ENCODE measurements around the gene SMAD6.

Gene SMAD6

GRCh38 chr15:66753687-66754377, 51.8 kb downstream of the SMAD6 start (continued):
- TF ChIP-seq, protein P1, sequence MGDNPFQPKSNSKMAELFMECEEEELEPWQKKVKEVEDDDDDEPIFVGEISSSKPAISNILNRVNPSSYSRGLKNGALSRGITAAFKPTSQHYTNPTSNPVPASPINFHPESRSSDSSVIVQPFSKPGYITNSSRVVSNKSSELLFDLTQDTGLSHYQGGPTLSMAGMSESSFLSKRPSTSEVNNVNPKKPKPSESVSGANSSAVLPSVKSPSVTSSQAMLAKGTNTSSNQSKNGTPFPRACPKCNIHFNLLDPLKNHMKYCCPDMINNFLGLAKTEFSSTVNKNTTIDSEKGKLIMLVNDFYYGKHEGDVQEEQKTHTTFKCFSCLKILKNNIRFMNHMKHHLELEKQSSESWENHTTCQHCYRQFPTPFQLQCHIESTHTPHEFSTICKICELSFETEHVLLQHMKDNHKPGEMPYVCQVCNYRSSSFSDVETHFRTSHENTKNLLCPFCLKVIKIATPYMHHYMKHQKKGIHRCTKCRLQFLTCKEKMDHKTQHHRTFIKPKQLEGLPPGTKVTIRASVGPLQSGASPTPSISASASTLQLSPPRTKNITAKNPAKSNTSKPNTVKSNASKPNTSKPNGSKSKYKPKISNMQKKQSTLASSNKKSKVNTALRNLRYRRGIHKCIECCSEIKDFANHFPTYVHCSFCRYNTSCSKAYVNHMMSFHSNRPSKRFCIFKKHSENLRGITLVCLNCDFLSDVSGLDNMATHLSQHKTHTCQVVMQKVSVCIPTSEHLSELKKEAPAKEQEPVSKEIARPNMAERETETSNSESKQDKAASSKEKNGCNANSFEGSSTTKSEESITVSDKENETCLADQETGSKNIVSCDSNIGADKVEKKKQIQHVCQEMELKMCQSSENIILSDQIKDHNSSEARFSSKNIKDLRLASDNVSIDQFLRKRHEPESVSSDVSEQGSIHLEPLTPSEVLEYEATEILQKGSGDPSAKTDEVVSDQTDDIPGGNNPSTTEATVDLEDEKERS (tag by site-specific recombination; IDR thresholded peaks at IDR 0.05): no peak

DNA sequence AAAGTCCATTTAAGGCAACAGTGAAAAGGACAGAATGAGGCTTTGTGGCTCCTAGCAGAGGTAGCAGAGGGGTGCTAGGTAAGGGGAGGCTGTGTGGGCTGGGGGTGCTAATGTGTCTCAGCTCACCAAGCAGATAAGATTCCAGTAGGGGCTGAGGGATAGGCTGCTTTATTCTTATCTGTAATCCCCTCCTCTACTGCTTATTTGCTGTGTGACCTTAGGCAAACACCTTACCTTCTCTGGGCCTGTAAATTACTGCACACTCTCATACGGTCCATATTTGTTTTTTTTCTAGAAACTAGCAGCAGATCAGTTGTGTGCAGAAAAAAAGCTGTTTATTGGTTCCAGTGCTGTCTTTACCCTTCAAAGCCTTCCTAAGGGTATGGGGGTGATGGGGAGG, 52.8 kb downstream of the SMAD6 start:
- peaks cover 0 to 82% of the 10 kb centered on the region in 2 experiments; a peak in 2 of 3 replicates for H3K36me3 ChIP-seq (ENCODE audit: control insufficient read depth in 2 of 2, insufficient read depth in 1 of 2, low read length in 2 of 2)
- no peak overlapping the region for H3K27ac ChIP-seq (ENCODE audit: extremely low read depth, low read depth, low read length)
- TF ChIP-seq ZNF174 (tag by site-specific recombination; IDR thresholded peaks at IDR 0.05) (no peak), ZNF768 (tag by site-specific recombination; IDR thresholded peaks at IDR 0.05) (peak; percentile 54; the same call in 1 of the 2 replicates)
- POLR2A ChIA-PET: no interaction called here
- peaks cover 6% of the 10 kb centered on the region for H3K4me1 ChIP-seq (ENCODE audit: control insufficient read depth, insufficient read depth, low read length)
- H3K9me3 ChIP-seq (ENCODE audit: control insufficient read depth, insufficient read depth, low read depth, low read length): no peaks in the 10 kb centered on the region
- CTCF ChIA-PET: interaction anchor here (1.0 kb wide), 1 partner anchor 97 kb away, joined by 3 read pairs; no protein-coding TSS in a partner anchor
- no peak overlapping the region for H3K4me3 ChIP-seq (ENCODE audit: low read depth, low read length)

GRCh38 chr15:66755298-66756068, 53.4 kb downstream of the SMAD6 start:
- Histone ChIP-seq H3K4me1 (ENCODE audit: control insufficient read depth, insufficient read depth, low read length) (peaks cover 6% of the 10 kb centered on the region), H3K36me3 (ENCODE audit: control insufficient read depth in 2 of 2, insufficient read depth in 1 of 2, low read length in 2 of 2) (peaks cover 0 to 80% of the 10 kb centered on the region in 2 experiments; a peak in 2 of 3 replicates), H3K9me3 (ENCODE audit: control insufficient read depth, insufficient read depth, low read depth, low read length) (no peaks in the 10 kb centered on the region), H3K27ac (ENCODE audit: extremely low read depth, low read depth, low read length) (no peak overlapping the region), H3K4me3 (ENCODE audit: low read depth, low read length) (no peak overlapping the region)
- ChIA-PET CTCF (interaction anchor here (0.5 to 1.2 kb wide), 3 partner anchors 28 to 137 kb away, joined by 3 to 4 read pairs (median 3); no protein-coding TSS in a partner anchor), POLR2A (no interaction called here)
- TF ChIP-seq ZBTB26 (tag by site-specific recombination; optimal IDR thresholded peaks at IDR 0.05) (no peak), ZNF529 (tag by site-specific recombination; IDR thresholded peaks at IDR 0.05; ENCODE audit: insufficient replicate concordance) (peak; percentile 18), ZBTB7A (tag by site-specific recombination; IDR thresholded peaks at IDR 0.05; ENCODE audit: low read depth) (no peak), KLF10 (tag by site-specific recombination; IDR thresholded peaks at IDR 0.05) (no peak)

GRCh38 chr15:66756295-66756694, 54.3 kb downstream of the SMAD6 start:
- H3K36me3 ChIP-seq (ENCODE audit: control insufficient read depth in 2 of 2, insufficient read depth in 1 of 2, low read length in 2 of 2): peaks cover 0 to 77% of the 10 kb centered on the region in 2 experiments; a peak in 2 of 3 replicates
- TF ChIP-seq ZBTB11 (tag by site-specific recombination; conservative IDR thresholded peaks at IDR 0.05; ENCODE audit: low read depth): no peak
- no peak for TF ChIP-seq ZNF184 (tag by site-specific recombination; IDR thresholded peaks at IDR 0.05)
- no peak for TF ChIP-seq TRIM28 (IDR thresholded peaks at IDR 0.05; ENCODE audit: borderline replicate concordance, low read length)
- no peak for TF ChIP-seq ZNF138 (tag by site-specific recombination; IDR thresholded peaks at IDR 0.05; ENCODE audit: borderline replicate concordance)
- TF ChIP-seq SCRT2 (tag by site-specific recombination; IDR thresholded peaks at IDR 0.05): no peak
- TF ChIP-seq, protein P2, sequence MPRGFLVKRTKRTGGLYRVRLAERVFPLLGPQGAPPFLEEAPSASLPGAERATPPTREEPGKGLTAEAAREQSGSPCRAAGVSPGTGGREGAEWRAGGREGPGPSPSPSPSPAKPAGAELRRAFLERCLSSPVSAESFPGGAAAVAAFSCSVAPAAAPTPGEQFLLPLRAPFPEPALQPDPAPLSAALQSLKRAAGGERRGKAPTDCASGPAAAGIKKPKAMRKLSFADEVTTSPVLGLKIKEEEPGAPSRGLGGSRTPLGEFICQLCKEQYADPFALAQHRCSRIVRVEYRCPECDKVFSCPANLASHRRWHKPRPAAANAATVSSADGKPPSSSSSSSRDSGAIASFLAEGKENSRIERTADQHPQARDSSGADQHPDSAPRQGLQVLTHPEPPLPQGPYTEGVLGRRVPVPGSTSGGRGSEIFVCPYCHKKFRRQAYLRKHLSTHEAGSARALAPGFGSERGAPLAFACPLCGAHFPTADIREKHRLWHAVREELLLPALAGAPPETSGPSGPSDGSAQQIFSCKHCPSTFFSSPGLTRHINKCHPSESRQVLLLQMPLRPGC (tag by site-specific recombination; IDR thresholded peaks at IDR 0.05): no peak
- TF ChIP-seq ZNF701 (tag by site-specific recombination; IDR thresholded peaks at IDR 0.05): no peak
- no peak for TF ChIP-seq ZNF362 (tag by site-specific recombination; IDR thresholded peaks at IDR 0.05)
- TF ChIP-seq KLF8 (tag by site-specific recombination; IDR thresholded peaks at IDR 0.05): no peak
- no peaks in the 10 kb centered on the region for H3K9me3 ChIP-seq (ENCODE audit: control insufficient read depth, insufficient read depth, low read depth, low read length)
- H3K4me1 ChIP-seq (ENCODE audit: control insufficient read depth, insufficient read depth, low read length): peaks cover 5% of the 10 kb centered on the region
- no peak overlapping the region for H3K27ac ChIP-seq (ENCODE audit: extremely low read depth, low read depth, low read length)
- H3K4me3 ChIP-seq (ENCODE audit: low read depth, low read length): no peak overlapping the region
- ChIA-PET CTCF (interaction anchor here (0.5 to 1.2 kb wide), 4 partner anchors 11 to 137 kb away, joined by 3 to 4 read pairs (median 4); no protein-coding TSS in a partner anchor), POLR2A (no interaction called here)
